Mesendoderm (in vitro differentiated cells): ENCODE data around the gene OR52N4.

ENCODE experiments used
- DNase-seq: peaks from one replicate; pipeline ENCODE4 v3.0.0; 2013
- H2AK5ac ChIP-seq: 2 replicates; pipeline ENCODE4 v1.6.1; 2013; ENCODE audit warnings: low read length, inconsistent platforms
- H2BK120ac ChIP-seq: 2 replicates; pipeline ENCODE4 v1.6.1; 2013; ENCODE audit warnings: low read depth, mild to moderate bottlenecking, low read length, moderate library complexity, mixed read lengths
- H2BK15ac ChIP-seq: replicated peaks from 2 replicates; pipeline ENCODE4 v1.6.1; 2013; ENCODE audit warnings: low read depth, mild to moderate bottlenecking, moderate library complexity
- H2BK5ac ChIP-seq: 2 replicates; pipeline ENCODE4 v1.6.1; 2013; ENCODE audit warnings: low read length, inconsistent platforms
- H3K18ac ChIP-seq: 2 replicates; pipeline ENCODE4 v1.6.1; 2013; ENCODE audit warnings: mild to moderate bottlenecking, low read length, mixed read lengths
- H3K23ac ChIP-seq: one replicate; pipeline ENCODE4 v1.6.1; 2013; ENCODE audit warnings: low read length
- H3K27ac ChIP-seq: 2 replicates; pipeline ENCODE4 v1.5.1; 2013; ENCODE audit warnings: low read depth, mild to moderate bottlenecking, inconsistent platforms, low read length, moderate library complexity
- H3K27me3 ChIP-seq: 2 replicates; pipeline ENCODE4 v1.6.1; 2013; ENCODE audit warnings: low read length, control low read depth, mild to moderate bottlenecking, inconsistent platforms; ENCODE audit not compliant: insufficient read depth, poor library complexity
- H3K36me3 ChIP-seq: 2 replicates; pipeline ENCODE4 v1.6.1; 2013; ENCODE audit warnings: low read length, inconsistent platforms; ENCODE audit not compliant: control insufficient read depth, insufficient read depth
- H3K4ac ChIP-seq: one replicate; pipeline ENCODE4 v1.6.1; 2013; ENCODE audit warnings: low read depth, mild to moderate bottlenecking, low read length, moderate library complexity
- H3K4me1 ChIP-seq: 2 replicates; pipeline ENCODE4 v1.6.1; 2013; ENCODE audit warnings: low read depth, low read length, inconsistent platforms; ENCODE audit not compliant: control insufficient read depth
- H3K4me2 ChIP-seq: 2 replicates; pipeline ENCODE4 v1.6.1; 2013; ENCODE audit warnings: low read length
- H3K4me3 ChIP-seq: 2 replicates; pipeline ENCODE4 v1.5.1; 2013; ENCODE audit warnings: mild to moderate bottlenecking, low read length
- H3K56ac ChIP-seq: one replicate; pipeline ENCODE4 v1.6.1; 2013; ENCODE audit warnings: low read length
- H3K79me1 ChIP-seq: 2 replicates; pipeline ENCODE4 v1.6.1; 2013; ENCODE audit warnings: low read length, inconsistent platforms
- H3K79me2 ChIP-seq: 2 replicates; pipeline ENCODE4 v1.6.1; 2013; ENCODE audit warnings: mild to moderate bottlenecking, low read length; ENCODE audit not compliant: control insufficient read depth, insufficient read depth
- H3K9ac ChIP-seq: 2 replicates; pipeline ENCODE4 v1.6.1; 2013; ENCODE audit warnings: low read length, inconsistent platforms
- H4K5ac ChIP-seq: one replicate; pipeline ENCODE4 v1.6.1; 2013; ENCODE audit warnings: low read length
- H4K8ac ChIP-seq: one replicate; pipeline ENCODE4 v1.6.1; 2013; ENCODE audit warnings: low read depth, mild to moderate bottlenecking, control low read depth, low read length, moderate library complexity
- WGBS: extraction: QIAGEN DNeasy Blood & Tissue Kit; methylation state at CpG from one replicate; pipeline ENCODE4 v1.1.7; 2013; ENCODE audit warnings: low lambda C conversion rate, missing lambda C conversion rate; ENCODE audit not compliant: insufficient coverage; ENCODE audit errors: extremely low coverage; 5-methylcytosine and 5-hydroxymethylcytosine counted together

Gene OR52N4

GRCh38 chr11:5738431-5738830 is 15.6 kb upstream of the OR52N4 start:
- no peak overlapping the region for H3K23ac ChIP-seq
- H3K4me2 ChIP-seq = no peak overlapping the region
- no peak for DNase-seq
- H3K79me2 ChIP-seq = no peaks in the 10 kb centered on the region
- no peak overlapping the region for H3K9ac ChIP-seq
- H4K5ac ChIP-seq = no peak overlapping the region
- no peak overlapping the region for H3K4me3 ChIP-seq
- no peaks in the 10 kb centered on the region for H3K27me3 ChIP-seq
- no peak overlapping the region for H3K56ac ChIP-seq
- H3K4me1 ChIP-seq = no peaks in the 10 kb centered on the region
- no peaks in the 10 kb centered on the region for H3K79me1 ChIP-seq
- no peak overlapping the region for H3K27ac ChIP-seq
- no peak overlapping the region for H2BK15ac ChIP-seq
- no peak overlapping the region for H3K4ac ChIP-seq
- no peaks in the 10 kb centered on the region for H3K36me3 ChIP-seq
- no peak overlapping the region for H4K8ac ChIP-seq
- no CpG with 5 or more reads among the region's 1 CpG for WGBS
- H2BK5ac ChIP-seq = no peak overlapping the region
- H2AK5ac ChIP-seq = no peak overlapping the region
- H3K18ac ChIP-seq = no peak overlapping the region
- no peak overlapping the region for H2BK120ac ChIP-seq

- no peak overlapping the region for H3K56ac ChIP-seq
- no CpG with 5 or more reads among the region's 3 CpGs for WGBS
- no peak overlapping the region for H3K18ac ChIP-seq
- H3K79me2 ChIP-seq = no peaks in the 10 kb centered on the region
- no peak overlapping the region for H4K5ac ChIP-seq
- H3K4me1 ChIP-seq = no peaks in the 10 kb centered on the region
- H2BK5ac ChIP-seq = no peak overlapping the region
- no peak overlapping the region for H2AK5ac ChIP-seq
- no peak overlapping the region for H3K4me2 ChIP-seq
- no peak overlapping the region for H3K27ac ChIP-seq
- no peaks in the 10 kb centered on the region for H3K36me3 ChIP-seq
- H2BK120ac ChIP-seq = no peak overlapping the region
- no peak overlapping the region for H3K4ac ChIP-seq
- H3K27me3 ChIP-seq = no peaks in the 10 kb centered on the region
- H3K79me1 ChIP-seq = no peaks in the 10 kb centered on the region
- no peak overlapping the region for H3K4me3 ChIP-seq
- H3K23ac ChIP-seq = no peak overlapping the region
- H4K8ac ChIP-seq = no peak overlapping the region
- H3K9ac ChIP-seq = no peak overlapping the region
- H2BK15ac ChIP-seq = no peak overlapping the region
- no peak for DNase-seq
Observed at GRCh38 chr11:5746614-5747013, 7.4 kb upstream of the OR52N4 start.

GRCh38 chr11:5749836-5750235 is 4.2 kb upstream of the OR52N4 start:
- H3K79me2 ChIP-seq = no peaks in the 10 kb centered on the region
- H3K4ac ChIP-seq = no peak overlapping the region
- H3K36me3 ChIP-seq = no peaks in the 10 kb centered on the region
- H2BK120ac ChIP-seq = no peak overlapping the region
- H4K5ac ChIP-seq = no peak overlapping the region
- H3K18ac ChIP-seq = no peak overlapping the region
- no peak overlapping the region for H3K9ac ChIP-seq
- no peak overlapping the region for H4K8ac ChIP-seq
- no peaks in the 10 kb centered on the region for H3K4me1 ChIP-seq
- H2BK15ac ChIP-seq = no peak overlapping the region
- no peak overlapping the region for H3K23ac ChIP-seq
- H3K4me3 ChIP-seq = no peak overlapping the region
- no peak overlapping the region for H3K4me2 ChIP-seq
- H2AK5ac ChIP-seq = no peak overlapping the region
- 100% methylated on average over 1 of the region's 3 CpGs for WGBS
- no peaks in the 10 kb centered on the region for H3K79me1 ChIP-seq
- no peak for DNase-seq
- no peak overlapping the region for H3K56ac ChIP-seq
- no peaks in the 10 kb centered on the region for H3K27me3 ChIP-seq
- H2BK5ac ChIP-seq = no peak overlapping the region
- no peak overlapping the region for H3K27ac ChIP-seq

- Histone ChIP-seq H3K79me2 (no peaks in the 10 kb centered on the region), H3K27me3 (no peaks in the 10 kb centered on the region), H3K23ac (no peak overlapping the region), H3K4me2 (no peak overlapping the region), H3K18ac (no peak overlapping the region), H3K27ac (no peak overlapping the region), H2BK15ac (no peak overlapping the region), H3K36me3 (no peaks in the 10 kb centered on the region), H2AK5ac (no peak overlapping the region), H3K56ac (no peak overlapping the region), H2BK5ac (no peak overlapping the region), H3K4ac (no peak overlapping the region), H4K5ac (no peak overlapping the region), H3K9ac (no peak overlapping the region), H4K8ac (no peak overlapping the region), H2BK120ac (no peak overlapping the region), H3K4me3 (no peak overlapping the region), H3K79me1 (no peaks in the 10 kb centered on the region), H3K4me1 (no peaks in the 10 kb centered on the region)
- WGBS = no CpG with 5 or more reads among the region's 1 CpG
- DNase-seq = no peak
Observed at GRCh38 chr11:5767056-5767455, 13.0 kb downstream of the OR52N4 start.

GRCh38 chr11:5783255-5783654 is 29.2 kb downstream of the OR52N4 start, which contains the start of gene OR52N5:
Gene OR52N5, minus strand, starts transcription at chr11:5783355. Its CDS starts 4,721 bp downstream, at chr11:5778634.
- no peak within 1 kb of the TSS for H3K18ac ChIP-seq
- H2AK5ac ChIP-seq = no peak within 1 kb of the TSS
- no peak within 1 kb of the TSS for H3K27ac ChIP-seq
- no peak within 1 kb of the TSS for H3K4me2 ChIP-seq
- H4K5ac ChIP-seq = no peak within 1 kb of the TSS
- WGBS = 100% methylated on average over 1 of the region's 4 CpGs
- no peak within 1 kb of the TSS for H3K4ac ChIP-seq
- no peak within 1 kb of the TSS for H3K9ac ChIP-seq
- no peaks in the 10 kb centered on the region for H3K27me3 ChIP-seq
- no peaks in the 10 kb centered on the region for H3K79me2 ChIP-seq
- H2BK5ac ChIP-seq = no peak within 1 kb of the TSS
- no peak within 1 kb of the TSS for H3K56ac ChIP-seq
- H2BK120ac ChIP-seq = no peak within 1 kb of the TSS
- H3K23ac ChIP-seq = no peak within 1 kb of the TSS
- no peak within 1 kb of the TSS for H3K4me3 ChIP-seq
- H3K4me1 ChIP-seq = no peaks in the 10 kb centered on the region
- H3K79me1 ChIP-seq = no peaks in the 10 kb centered on the region
- no peak for DNase-seq
- H4K8ac ChIP-seq = no peak within 1 kb of the TSS
- H3K36me3 ChIP-seq = no peaks in the 10 kb centered on the region
- H2BK15ac ChIP-seq = no peak within 1 kb of the TSS

DNA sequence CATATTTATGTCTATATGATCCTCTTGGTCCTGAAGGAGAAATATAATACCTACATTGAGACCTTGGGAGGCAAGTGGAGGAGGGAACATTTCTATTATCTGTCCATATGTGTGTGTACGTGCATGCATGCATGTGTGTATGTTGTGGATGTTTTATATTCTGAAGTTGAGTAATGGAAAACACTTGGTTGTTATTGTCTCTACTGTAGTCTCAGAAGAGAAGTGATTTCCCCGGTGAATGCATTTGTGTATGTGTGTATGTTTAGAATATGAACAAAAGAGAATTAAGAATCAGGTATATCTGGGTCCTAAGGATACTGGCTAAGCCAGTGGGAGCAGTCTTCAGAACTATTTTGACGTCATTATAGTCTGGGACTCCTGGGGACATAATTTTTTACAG is 37.1 kb downstream of the OR52N4 start, which contains the start of gene OR52N1:
TSS of gene OR52N1 (minus strand) at position 101 of the 400 bp plus-strand sequence. CDS start 2,449 bp downstream, outside the sequence.
- Histone ChIP-seq H3K56ac (no peak within 1 kb of the TSS), H3K18ac (no peak within 1 kb of the TSS), H2BK15ac (no peak within 1 kb of the TSS), H3K4me1 (no peaks in the 10 kb centered on the region), H3K79me2 (no peaks in the 10 kb centered on the region), H2AK5ac (no peak within 1 kb of the TSS), H4K5ac (no peak within 1 kb of the TSS), H3K36me3 (no peaks in the 10 kb centered on the region), H2BK120ac (no peak within 1 kb of the TSS), H3K23ac (no peak within 1 kb of the TSS), H2BK5ac (no peak within 1 kb of the TSS), H3K4me3 (no peak within 1 kb of the TSS), H3K27me3 (no peaks in the 10 kb centered on the region), H3K79me1 (no peaks in the 10 kb centered on the region), H3K4ac (no peak within 1 kb of the TSS), H3K4me2 (no peak within 1 kb of the TSS), H3K9ac (no peak within 1 kb of the TSS), H3K27ac (no peak within 1 kb of the TSS), H4K8ac (no peak within 1 kb of the TSS)
- DNase-seq = no peak
- WGBS = no CpG with 5 or more reads among the region's 3 CpGs
